Spinal cord (tissue), 10 donors: ENCODE data around the gene GAS6. TPM values are rescaled to one million over a fixed set of nuclear protein-coding genes. Genes with fewer than 3 reads are reported as not detected.

Experiments used
- DNase-seq, 6 donors: peaks; one replicate each; pipeline versions ENCODE4 v3.0.0 to v3.0.0-alpha.2; 2013 to 2015; ENCODE audit warnings: low spot score in 6 of 6, low read depth in 4 of 6
- H3K27ac ChIP-seq: one replicate; pipeline ENCODE4 v1.5.1; 2013; ENCODE audit warnings: low read depth, low read length, control low read depth
- H3K27me3 ChIP-seq: one replicate; pipeline ENCODE4 v1.6.1; 2013; ENCODE audit warnings: low read length; ENCODE audit not compliant: control insufficient read depth, insufficient read depth
- H3K36me3 ChIP-seq: one replicate; pipeline ENCODE4 v1.6.1; 2013; ENCODE audit warnings: low read length; ENCODE audit not compliant: control insufficient read depth, insufficient read depth
- H3K4me1 ChIP-seq: one replicate; pipeline ENCODE4 v1.6.1; 2013; ENCODE audit warnings: low read length; ENCODE audit not compliant: control insufficient read depth, insufficient read depth
- H3K4me3 ChIP-seq: one replicate; pipeline ENCODE4 v1.5.1; 2013; ENCODE audit warnings: low read depth, low read length, control low read depth
- H3K9me3 ChIP-seq: one replicate; pipeline ENCODE4 v1.6.1; 2013; ENCODE audit warnings: low read length; ENCODE audit not compliant: control insufficient read depth, insufficient read depth
- WGBS: methylation state at CpG from one replicate; pipeline ENCODE4 v1.1.5; 2013; ENCODE audit warnings: missing lambda C conversion rate; ENCODE audit not compliant: insufficient coverage; 5-methylcytosine and 5-hydroxymethylcytosine counted together
- polyA plus RNA-seq, 2 donors: library from polyadenylated mRNA; unstranded; fragments of 120-200 nt; gene quantifications; one replicate each; pipeline ENCODE4 v1.2.1, GENCODE V29; 2013; ENCODE audit not compliant: insufficient read length in 2 of 2
- total RNA-seq, 2 donors: library from RNA; depleted of rRNA in 1 of 2; stranded (reverse); fragments of 120-200 nt in 1 of 2; fragments of >200 nt in 1 of 2; gene quantifications; one replicate each; pipeline versions ENCODE4 v1.2.3 to v1.2.4, GENCODE V29; 2013 to 2014
- donor health status: healthy.

Gene GAS6
- total and polyA plus RNA-seq, 4 donors = 41.4 to 81.4 (median 65.2) TPM

DNA sequence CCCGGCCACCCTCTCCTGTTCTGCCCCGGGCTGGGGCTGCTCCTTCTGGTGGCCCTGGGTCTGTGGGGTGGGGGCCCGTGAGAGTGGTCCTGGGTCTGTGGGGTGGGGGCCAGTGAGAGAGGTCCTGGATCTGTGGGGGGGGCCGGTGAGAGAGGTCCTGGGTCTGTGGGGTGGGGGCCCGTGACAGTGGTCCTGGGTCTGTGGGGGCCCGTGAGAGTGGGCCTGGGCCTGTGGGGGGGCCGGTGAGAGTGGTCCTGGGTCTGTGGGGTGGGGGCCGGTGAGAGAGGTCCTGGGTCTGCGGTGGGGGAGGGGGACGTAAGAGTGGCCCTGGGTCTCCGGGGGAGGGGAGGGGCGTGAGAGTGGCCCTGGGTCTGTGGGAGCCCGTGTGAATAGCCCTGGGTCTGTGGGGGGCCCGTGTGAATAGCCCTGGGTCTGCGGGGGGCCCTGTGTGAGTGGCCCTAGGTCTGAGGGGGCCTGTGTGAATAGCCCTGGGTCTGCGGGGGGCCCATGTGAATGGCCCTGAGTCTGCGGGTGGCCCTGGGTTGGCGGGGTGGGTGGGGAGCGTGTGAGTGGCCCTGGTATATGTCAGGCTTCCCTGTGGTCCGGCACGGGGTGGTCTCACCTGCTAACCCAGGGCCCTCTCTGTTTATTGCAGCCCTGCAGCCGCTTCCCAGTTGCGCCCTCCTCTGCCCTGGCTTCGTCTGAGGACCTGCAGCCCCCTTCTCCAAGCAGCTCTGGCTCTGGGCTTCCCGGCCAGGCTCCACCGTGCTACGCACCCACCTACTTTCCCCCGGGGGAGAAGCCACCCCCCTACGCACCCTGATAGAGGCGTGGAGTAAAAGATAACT lies 52.6 kb downstream of the GAS6 start:
- Histone ChIP-seq H3K9me3 (peaks cover 10% of the 10 kb centered on the region), H3K4me3 (no peak overlapping the region), H3K27me3 (no peaks in the 10 kb centered on the region), H3K27ac (no peak overlapping the region), H3K36me3 (peaks cover 13% of the 10 kb centered on the region), H3K4me1 (peaks cover 6% of the 10 kb centered on the region)
- 78% methylated on average over 18 of the region's 30 CpGs for WGBS
- no peak for DNase-seq

DNA sequence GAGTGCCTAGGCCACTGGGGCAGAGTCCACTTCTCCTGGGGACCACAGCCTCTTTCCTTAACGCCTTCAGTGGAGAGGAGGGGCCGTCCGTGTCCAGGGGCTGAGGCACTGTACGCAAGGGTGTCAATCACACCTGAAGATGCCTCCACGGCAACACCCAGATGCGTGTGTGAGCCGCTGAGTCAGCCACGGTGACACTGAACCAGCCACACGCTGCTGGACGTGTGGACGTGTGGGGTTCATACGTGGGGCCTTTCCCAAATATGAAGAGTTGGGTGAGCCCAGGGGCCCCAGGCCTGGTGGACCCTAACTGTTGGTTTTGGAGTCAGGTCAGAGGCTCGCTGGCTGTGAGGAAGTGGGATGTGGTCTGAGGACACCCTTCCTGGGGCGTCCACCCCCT lies 53.2 kb downstream of the GAS6 start:
- H3K9me3 ChIP-seq = peaks cover 10% of the 10 kb centered on the region
- no peak for DNase-seq
- H3K4me3 ChIP-seq = no peak overlapping the region
- H3K4me1 ChIP-seq = no peaks in the 10 kb centered on the region
- no peaks in the 10 kb centered on the region for H3K27me3 ChIP-seq
- WGBS = 96% methylated on average over 13 of the region's 14 CpGs
- no peak overlapping the region for H3K27ac ChIP-seq
- H3K36me3 ChIP-seq = peaks cover 13% of the 10 kb centered on the region

DNA sequence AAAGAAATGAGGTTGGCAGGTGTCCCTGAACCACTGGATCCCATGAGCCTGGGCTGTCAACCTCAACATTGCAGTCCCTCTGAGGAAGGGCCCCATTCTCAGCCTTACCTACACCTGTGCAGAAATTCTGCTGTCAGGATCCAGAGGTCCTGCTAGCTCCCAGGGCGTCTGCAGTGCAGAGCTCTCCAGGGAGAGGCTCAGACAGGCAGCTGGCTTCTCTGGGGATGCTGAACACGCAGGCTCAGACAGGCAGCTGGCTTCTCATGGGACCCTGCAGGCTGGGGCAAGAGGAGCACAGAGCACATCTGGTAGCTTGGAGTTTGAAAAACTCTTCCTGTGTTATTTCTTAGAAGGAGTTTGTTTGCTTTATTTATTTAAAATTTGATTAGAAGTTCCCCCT lies 53.9 kb downstream of the GAS6 start:
- WGBS = 73% methylated on average over 2 of the region's 2 CpGs
- Histone ChIP-seq H3K4me1 (no peaks in the 10 kb centered on the region), H3K27me3 (no peaks in the 10 kb centered on the region), H3K9me3 (peaks cover 10% of the 10 kb centered on the region), H3K36me3 (peaks cover 13% of the 10 kb centered on the region), H3K4me3 (no peak overlapping the region), H3K27ac (no peak overlapping the region)
- DNase-seq = no peak

DNA sequence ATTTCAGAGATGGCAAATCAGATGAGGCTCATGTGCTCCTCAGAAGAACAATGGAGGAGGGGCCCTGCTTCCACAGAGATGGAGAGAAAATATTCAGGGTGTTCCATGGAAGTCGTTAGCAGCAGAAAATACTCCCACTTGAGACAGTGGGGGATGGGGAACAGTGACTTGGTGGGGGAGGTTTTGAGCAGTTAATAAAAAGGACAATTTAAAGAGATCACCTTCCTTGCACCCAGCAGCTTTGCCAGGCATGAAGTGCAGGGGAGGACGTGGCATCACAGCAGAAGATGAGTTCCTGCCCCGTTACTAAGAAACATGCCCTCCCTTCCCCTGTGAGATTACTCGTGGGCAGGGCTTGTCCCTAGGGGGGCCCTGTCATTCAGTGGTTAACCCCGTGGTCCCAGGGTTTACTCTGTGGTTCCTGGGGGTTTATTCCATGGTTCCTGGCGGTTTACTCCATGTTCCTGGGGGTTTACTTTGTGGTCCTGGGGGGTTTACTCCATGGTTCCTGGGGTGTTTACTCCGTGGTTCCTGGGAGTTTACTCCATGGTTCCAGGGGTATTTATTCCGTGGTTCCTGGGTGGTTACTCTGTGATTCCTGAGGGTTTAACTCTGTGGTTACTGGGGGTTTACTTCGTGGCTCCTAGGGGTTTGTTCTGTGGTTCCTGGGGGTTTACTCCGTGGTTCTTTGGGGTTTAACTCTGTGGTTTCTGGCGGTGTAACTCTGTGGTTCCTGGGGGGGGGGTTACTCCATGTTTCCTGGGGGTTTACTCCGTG lies 55.6 kb downstream of the GAS6 start:
- no peaks in the 10 kb centered on the region for H3K4me1 ChIP-seq

DNA sequence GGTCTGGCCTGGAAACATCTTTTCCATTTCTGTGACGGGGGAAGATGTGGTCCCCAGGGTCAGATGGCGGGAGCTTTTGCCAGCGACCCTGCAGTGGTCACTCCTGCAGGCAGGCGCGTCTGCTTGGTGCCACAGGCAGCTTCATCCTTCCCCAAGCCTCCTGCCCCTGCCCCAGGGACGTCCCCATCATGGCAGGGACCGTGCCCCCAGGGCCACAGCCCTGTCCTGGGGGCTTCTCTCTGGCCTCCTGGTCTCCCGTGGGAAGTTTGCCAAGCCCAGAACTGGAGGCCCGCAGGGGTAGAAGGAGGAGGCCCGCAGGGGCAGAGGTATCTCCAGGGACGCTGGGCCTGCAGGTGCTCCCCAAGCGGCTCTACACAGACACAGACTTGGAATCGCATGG lies 57.4 kb downstream of the GAS6 start:
- Histone ChIP-seq H3K9me3 (peaks cover 10% of the 10 kb centered on the region), H3K36me3 (no peaks in the 10 kb centered on the region)
- DNase-seq = no peak

More for the DNA sequence above, 55.6 kb downstream of the GAS6 start:
- DNase-seq = no peak
- Histone ChIP-seq H3K27ac (no peak overlapping the region), H3K27me3 (no peaks in the 10 kb centered on the region), H3K36me3 (peaks cover 4% of the 10 kb centered on the region), H3K4me3 (no peak overlapping the region), H3K9me3 (peaks cover 10% of the 10 kb centered on the region)
- 79% methylated on average over 11 of the region's 12 CpGs for WGBS

DNA sequence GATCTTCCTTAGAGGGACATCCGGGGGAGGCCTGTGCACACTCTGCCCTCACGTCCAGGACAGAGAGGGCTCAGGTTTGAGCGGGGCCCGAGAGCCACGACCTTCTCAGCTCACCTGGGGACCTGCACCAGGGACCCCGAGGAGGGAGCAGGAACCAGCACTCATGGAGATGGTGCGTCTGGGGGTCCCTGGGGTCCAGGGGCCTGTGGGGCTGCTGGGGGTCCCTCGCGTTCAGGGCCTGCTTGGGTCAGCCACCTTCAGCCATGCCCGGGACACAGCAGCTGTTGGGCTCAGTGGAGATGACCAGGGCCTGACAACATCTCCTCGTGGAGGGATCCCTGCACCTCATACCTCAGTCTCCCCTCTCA lies 57.8 kb downstream of the GAS6 start:
- Histone ChIP-seq H3K27ac (no peak overlapping the region), H3K4me1 (peaks cover 12% of the 10 kb centered on the region), H3K36me3 (no peaks in the 10 kb centered on the region), H3K4me3 (no peak overlapping the region), H3K9me3 (peaks cover 10% of the 10 kb centered on the region), H3K27me3 (no peaks in the 10 kb centered on the region)
- no peak for DNase-seq
- 93% methylated on average over 11 of the region's 11 CpGs for WGBS

More for the DNA sequence above, 57.4 kb downstream of the GAS6 start:
- Histone ChIP-seq H3K27me3 (no peaks in the 10 kb centered on the region), H3K4me1 (peaks cover 11% of the 10 kb centered on the region), H3K27ac (no peak overlapping the region), H3K4me3 (no peak overlapping the region)
- WGBS = 89% methylated on average over 13 of the region's 13 CpGs

DNA sequence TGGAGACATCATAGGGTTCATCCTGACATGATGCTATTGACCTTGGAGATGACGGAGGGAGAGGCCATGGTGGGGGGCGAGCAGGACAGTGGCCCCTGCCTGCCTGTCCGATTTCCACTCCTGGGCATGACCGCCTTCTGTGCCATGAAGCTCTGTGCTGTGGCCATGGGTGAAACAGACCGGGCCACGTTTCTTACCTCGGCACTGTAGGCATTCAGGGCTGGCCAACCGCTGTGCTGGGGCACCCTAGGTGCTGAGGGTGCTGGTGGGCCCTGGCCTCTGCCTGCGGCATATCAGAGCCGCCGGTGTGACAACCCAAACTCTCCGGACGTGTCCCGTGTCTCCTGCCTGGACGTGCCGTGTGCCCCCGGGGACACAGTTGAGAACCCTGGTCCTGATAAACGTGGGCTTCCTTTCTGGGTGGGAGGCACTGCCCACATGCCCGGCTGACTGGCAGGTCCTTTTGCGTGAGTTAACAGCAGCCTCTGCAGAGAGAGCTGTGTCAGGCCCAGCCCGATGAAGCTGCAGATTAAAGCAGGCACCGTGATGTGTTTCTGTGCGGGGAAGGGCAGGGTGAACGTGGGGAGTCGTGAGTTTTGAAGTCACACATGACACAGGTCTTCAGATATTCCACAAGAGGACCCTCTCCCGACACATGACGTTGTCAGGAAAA lies 58.3 kb downstream of the GAS6 start:
- Histone ChIP-seq H3K4me3 (no peak overlapping the region), H3K27ac (no peak overlapping the region), H3K4me1 (peaks cover 12% of the 10 kb centered on the region), H3K27me3 (no peaks in the 10 kb centered on the region), H3K9me3 (peaks cover 10% of the 10 kb centered on the region), H3K36me3 (peaks cover under 1% of the 10 kb centered on the region)
- DNase-seq = no peak
- 93% methylated on average over 27 of the region's 27 CpGs for WGBS

DNA sequence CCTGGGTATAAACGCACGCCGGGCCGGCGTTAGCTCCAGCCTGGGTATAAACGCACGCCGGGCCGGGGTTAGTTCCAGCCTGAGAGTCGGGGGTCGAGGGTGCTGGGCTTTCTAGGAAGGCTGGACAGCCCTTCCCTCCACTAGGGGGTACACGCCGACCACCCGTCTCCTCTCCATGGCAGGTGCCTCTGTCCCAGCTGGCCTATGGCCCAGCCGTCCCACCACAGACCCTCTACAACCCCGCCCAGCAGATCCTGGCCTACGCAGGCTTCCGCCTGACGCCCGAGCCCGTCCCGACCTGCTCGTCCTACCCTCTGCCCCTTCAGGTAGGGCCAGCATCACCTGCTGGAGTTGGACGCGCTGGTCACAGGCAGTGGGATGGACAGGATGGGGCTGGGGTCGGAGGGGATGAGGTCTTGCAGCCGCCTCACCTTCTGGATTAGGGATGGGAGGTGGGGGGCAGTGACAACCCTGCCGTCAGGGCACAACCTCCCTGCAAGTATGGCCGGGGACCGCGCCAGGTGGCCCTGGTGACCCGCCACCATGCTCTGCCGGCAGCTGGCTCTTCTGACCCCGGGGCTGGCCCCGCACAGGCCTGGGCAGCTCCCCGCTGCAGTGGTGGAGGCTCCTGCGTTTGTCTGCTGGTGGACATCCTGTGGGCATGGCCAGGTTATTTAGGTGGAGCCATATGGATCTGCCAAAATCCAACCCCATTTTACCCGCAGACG lies 59.0 kb downstream of the GAS6 start:
- WGBS = 92% methylated on average over 36 of the region's 39 CpGs
- Histone ChIP-seq H3K27me3 (no peaks in the 10 kb centered on the region), H3K4me1 (peaks cover 12% of the 10 kb centered on the region), H3K36me3 (peaks cover 4% of the 10 kb centered on the region), H3K27ac (no peak overlapping the region), H3K9me3 (peaks cover 10% of the 10 kb centered on the region), H3K4me3 (no peak overlapping the region)
- DNase-seq = no peak

DNA sequence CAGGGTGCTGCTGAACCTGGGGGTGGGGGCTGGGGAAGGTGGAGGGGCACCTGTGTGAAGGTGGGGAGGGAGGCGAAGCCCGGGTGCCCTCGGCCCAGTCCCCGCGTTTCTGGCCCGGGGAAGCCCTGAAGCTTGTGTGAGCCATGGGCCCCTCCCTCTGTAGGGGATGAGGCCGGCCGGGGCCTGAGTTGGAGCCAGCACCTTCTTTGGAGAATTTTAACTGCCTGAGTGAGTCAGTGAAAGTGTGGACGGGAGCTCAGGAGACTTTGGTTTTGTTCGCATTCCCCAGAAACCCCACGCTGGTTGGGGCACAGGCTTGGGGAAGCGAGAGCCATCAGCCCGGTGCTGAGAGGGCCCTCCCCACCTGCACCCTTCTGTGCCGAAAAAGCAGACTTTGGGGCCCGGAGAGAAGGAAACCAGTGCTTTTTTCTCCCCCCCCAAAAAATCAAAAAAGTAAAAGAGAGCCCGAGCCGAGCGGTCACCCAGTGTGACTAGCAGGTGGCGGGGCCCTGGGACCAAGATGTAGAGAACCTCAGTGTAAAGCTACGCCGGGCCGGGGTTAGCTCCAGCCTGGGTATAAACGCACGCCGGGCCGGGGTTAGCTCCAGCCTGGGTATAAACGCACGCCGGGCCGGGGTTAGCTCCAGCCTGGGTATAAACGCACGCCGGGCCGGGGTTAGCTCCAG lies 59.7 kb downstream of the GAS6 start:
- Histone ChIP-seq H3K27ac (no peak overlapping the region), H3K9me3 (peaks cover 8% of the 10 kb centered on the region), H3K4me3 (no peak overlapping the region), H3K36me3 (peaks cover 4% of the 10 kb centered on the region), H3K4me1 (peaks cover 12% of the 10 kb centered on the region), H3K27me3 (no peaks in the 10 kb centered on the region)
- DNase-seq = no peak
- 96% methylated on average over 22 of the region's 34 CpGs for WGBS
